Osteoblast (primary cell): ENCODE results near the gene PTK6. TPM values are rescaled to one million over a fixed set of nuclear protein-coding genes. Genes with fewer than 3 reads are reported as not detected.

Experiments used
- DNase-seq: peaks from one replicate; pipeline ENCODE4 v3.0.0; 2011; ENCODE audit warnings: low spot score, mixed read lengths; ENCODE audit not compliant: insufficient read length; ENCODE audit errors: missing footprints
- H2AFZ ChIP-seq: 2 replicates; pipeline ENCODE4 v1.6.0; 2011; ENCODE audit warnings: mild to moderate bottlenecking, low read length
- H3K27ac ChIP-seq: 2 replicates; pipeline ENCODE4 v1.5.1; 2011; ENCODE audit warnings: mild to moderate bottlenecking, low read depth, low read length, moderate library complexity
- H3K27me3 ChIP-seq: 2 replicates; pipeline ENCODE4 v1.6.0; 2012; ENCODE audit warnings: mild to moderate bottlenecking, control low read depth, inconsistent platforms, low read length, moderate library complexity; ENCODE audit not compliant: insufficient read depth
- H3K36me3 ChIP-seq: 2 replicates; pipeline ENCODE4 v1.5.1; 2011; ENCODE audit warnings: mild to moderate bottlenecking, low read length, control low read depth, moderate library complexity; ENCODE audit not compliant: insufficient read depth
- H3K4me1 ChIP-seq: 2 replicates; pipeline ENCODE4 v1.5.1; 2011; ENCODE audit warnings: mild to moderate bottlenecking, low read length, control low read depth, moderate library complexity; ENCODE audit not compliant: insufficient read depth
- H3K4me2 ChIP-seq: 2 replicates; pipeline ENCODE4 v1.6.0; 2011; ENCODE audit warnings: mild to moderate bottlenecking, low read length; ENCODE audit not compliant: insufficient read depth
- H3K4me3 ChIP-seq: fragments of 200-600 bp; sonication (generic); 3 replicates; pipeline ENCODE4 v1.5.1; 2012; ENCODE audit warnings: mild to moderate bottlenecking, low read length, inconsistent platforms; ENCODE audit not compliant: insufficient read depth
- H3K79me2 ChIP-seq: 2 replicates; pipeline ENCODE4 v1.6.0; 2012; ENCODE audit warnings: mild to moderate bottlenecking, low read length, control low read depth, inconsistent platforms; ENCODE audit not compliant: insufficient read depth
- H3K9me3 ChIP-seq: 2 replicates; pipeline ENCODE4 v1.5.1; 2011; ENCODE audit warnings: low read depth, low read length, control low read depth
- H4K20me1 ChIP-seq: 2 replicates; pipeline ENCODE4 v1.6.0; 2012; ENCODE audit warnings: mild to moderate bottlenecking, low read length, control low read depth; ENCODE audit not compliant: insufficient read depth
- total RNA-seq: library from RNA; depleted of rRNA; stranded (reverse); fragments of >200 nt; gene quantifications from 2 replicates; pipeline ENCODE4 v1.2.3, GENCODE V29; 2012
- TF ChIP-seq, protein P1 (sequence below): IDR thresholded peaks from 2 replicates; pipeline ENCODE4 v1.5.1; 2011; ENCODE audit warnings: mild to moderate bottlenecking, low read depth, low read length, moderate library complexity; ENCODE audit errors: extremely low read depth

Gene PTK6
- total RNA-seq, 1 donor, result not detected

DNA sequence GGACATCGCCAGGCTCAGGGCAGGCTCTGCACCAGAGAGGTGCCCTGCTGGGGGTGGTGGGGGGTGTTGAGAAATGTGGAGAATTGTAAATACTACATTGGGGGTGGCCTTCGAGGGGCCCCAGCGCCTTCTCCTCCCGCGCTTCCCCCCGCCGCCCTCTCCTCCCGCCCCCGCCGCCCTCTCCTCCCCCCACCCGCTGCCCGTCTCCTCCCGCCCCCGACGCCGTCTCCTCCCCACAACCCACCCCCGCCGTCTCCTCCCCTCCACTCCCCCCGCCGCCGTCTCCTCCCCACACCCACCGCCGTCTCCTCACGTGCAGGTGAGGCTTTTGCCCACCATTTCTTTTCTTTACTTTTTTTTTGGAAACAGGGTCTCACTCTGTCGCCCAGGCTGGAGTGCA, 11.8 kb upstream of the PTK6 start:
- no peak overlapping the region for H3K4me2 ChIP-seq
- H3K4me1 ChIP-seq, result no peaks in the 10 kb centered on the region
- DNase-seq, result no peak
- no peaks in the 10 kb centered on the region for H3K79me2 ChIP-seq
- TF ChIP-seq, protein P1, sequence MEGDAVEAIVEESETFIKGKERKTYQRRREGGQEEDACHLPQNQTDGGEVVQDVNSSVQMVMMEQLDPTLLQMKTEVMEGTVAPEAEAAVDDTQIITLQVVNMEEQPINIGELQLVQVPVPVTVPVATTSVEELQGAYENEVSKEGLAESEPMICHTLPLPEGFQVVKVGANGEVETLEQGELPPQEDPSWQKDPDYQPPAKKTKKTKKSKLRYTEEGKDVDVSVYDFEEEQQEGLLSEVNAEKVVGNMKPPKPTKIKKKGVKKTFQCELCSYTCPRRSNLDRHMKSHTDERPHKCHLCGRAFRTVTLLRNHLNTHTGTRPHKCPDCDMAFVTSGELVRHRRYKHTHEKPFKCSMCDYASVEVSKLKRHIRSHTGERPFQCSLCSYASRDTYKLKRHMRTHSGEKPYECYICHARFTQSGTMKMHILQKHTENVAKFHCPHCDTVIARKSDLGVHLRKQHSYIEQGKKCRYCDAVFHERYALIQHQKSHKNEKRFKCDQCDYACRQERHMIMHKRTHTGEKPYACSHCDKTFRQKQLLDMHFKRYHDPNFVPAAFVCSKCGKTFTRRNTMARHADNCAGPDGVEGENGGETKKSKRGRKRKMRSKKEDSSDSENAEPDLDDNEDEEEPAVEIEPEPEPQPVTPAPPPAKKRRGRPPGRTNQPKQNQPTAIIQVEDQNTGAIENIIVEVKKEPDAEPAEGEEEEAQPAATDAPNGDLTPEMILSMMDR, result no peak
- no peaks in the 10 kb centered on the region for H3K36me3 ChIP-seq
- H3K27me3 ChIP-seq, result peaks cover 22% of the 10 kb centered on the region
- no peak overlapping the region for H3K4me3 ChIP-seq
- H3K9me3 ChIP-seq, result no peaks in the 10 kb centered on the region
- H3K27ac ChIP-seq, result no peak overlapping the region
- H2AFZ ChIP-seq, result no peak overlapping the region
- no peaks in the 10 kb centered on the region for H4K20me1 ChIP-seq

GRCh38 chr20:63548542-63548941, 11.4 kb upstream of the PTK6 start:
- DNase-seq, result no peak
- H3K27ac ChIP-seq, result no peak overlapping the region
- H3K4me1 ChIP-seq, result no peaks in the 10 kb centered on the region
- H3K4me3 ChIP-seq, result no peak overlapping the region
- no peaks in the 10 kb centered on the region for H3K36me3 ChIP-seq
- no peaks in the 10 kb centered on the region for H3K79me2 ChIP-seq
- H3K27me3 ChIP-seq, result peaks cover 22% of the 10 kb centered on the region
- no peaks in the 10 kb centered on the region for H3K9me3 ChIP-seq
- H3K4me2 ChIP-seq, result no peak overlapping the region
- H2AFZ ChIP-seq, result no peak overlapping the region
- TF ChIP-seq, protein P1, result no peak
- H4K20me1 ChIP-seq, result no peaks in the 10 kb centered on the region

DNA sequence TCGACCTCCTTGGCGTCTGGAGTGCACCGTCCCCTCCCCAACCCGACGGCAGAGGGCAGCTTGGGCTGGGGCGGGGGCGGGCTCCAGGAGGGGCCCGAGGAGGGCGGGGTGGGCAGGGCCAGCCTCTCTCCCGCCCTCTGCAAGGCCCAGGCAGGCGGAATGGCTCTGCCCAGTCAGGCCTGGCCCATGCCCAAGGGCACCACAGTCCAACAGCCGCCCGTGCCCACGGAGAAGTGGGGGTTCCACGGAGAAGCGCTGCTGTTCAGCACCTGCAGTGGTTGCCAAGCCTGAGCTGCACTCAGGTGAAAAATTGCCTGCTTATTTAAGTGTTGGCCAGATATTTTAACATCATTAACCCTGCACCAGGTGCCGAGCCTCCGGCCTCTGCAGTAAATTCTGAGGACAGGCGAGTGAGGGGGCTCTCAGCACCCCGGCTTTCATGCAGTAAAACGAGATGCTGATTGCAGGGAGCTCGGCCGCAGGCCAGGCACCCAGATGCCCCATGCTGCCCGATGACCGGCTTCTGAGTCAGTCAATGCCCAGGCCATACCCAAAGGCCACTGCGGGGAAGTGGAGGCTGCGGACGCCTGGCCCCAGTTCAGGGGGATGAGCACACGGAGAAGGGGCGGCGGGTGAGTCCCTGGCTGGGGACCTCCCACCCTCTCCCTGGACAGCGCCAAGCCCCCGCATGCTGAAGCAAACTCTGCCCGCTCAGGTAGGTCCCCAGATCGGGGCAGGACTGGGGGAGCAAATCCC, 10.7 kb upstream of the PTK6 start, which contains the start of gene SRMS:
TSS of gene SRMS (minus strand) at position 25 of the 756 bp plus-strand sequence. CDS start 286 bp downstream, outside the sequence.
- H3K4me3 ChIP-seq, result no peak within 1 kb of the TSS
- no peaks in the 10 kb centered on the region for H3K79me2 ChIP-seq
- H3K36me3 ChIP-seq, result no peaks in the 10 kb centered on the region
- H3K9me3 ChIP-seq, result no peaks in the 10 kb centered on the region
- no peaks in the 10 kb centered on the region for H3K4me1 ChIP-seq
- H3K27me3 ChIP-seq, result peaks cover 22% of the 10 kb centered on the region
- H4K20me1 ChIP-seq, result no peaks in the 10 kb centered on the region
- no peak within 1 kb of the TSS for H3K27ac ChIP-seq
- no peak within 1 kb of the TSS for H2AFZ ChIP-seq
- TF ChIP-seq, protein P1, result no peak
- H3K4me2 ChIP-seq, result no peak within 1 kb of the TSS
- no peak for DNase-seq

- H3K36me3 ChIP-seq, result no peaks in the 10 kb centered on the region
- H3K9me3 ChIP-seq, result no peaks in the 10 kb centered on the region
- H3K4me3 ChIP-seq, result no peak overlapping the region
- no peak overlapping the region for H3K4me2 ChIP-seq
- peaks cover 22% of the 10 kb centered on the region for H3K27me3 ChIP-seq
- TF ChIP-seq, protein P1, result no peak
- no peaks in the 10 kb centered on the region for H4K20me1 ChIP-seq
- H3K79me2 ChIP-seq, result no peaks in the 10 kb centered on the region
- DNase-seq, result no peak
- no peak overlapping the region for H3K27ac ChIP-seq
- no peak overlapping the region for H2AFZ ChIP-seq
- H3K4me1 ChIP-seq, result no peaks in the 10 kb centered on the region
Measured at GRCh38 chr20:63546956-63547724, 10.0 kb upstream of the PTK6 start.
